Activated T-cell treated with anti-CD3 and anti-CD28 coated beads for 1 hour (primary cell): Measurements from ENCODE around the gene HLA-DQB2.

Experiments
- DNase-seq: peaks from one replicate; pipeline ENCODE4 v3.0.0-alpha.2; 2020; ENCODE audit warnings: low read depth

HLA-DQB2 gene

DNA sequence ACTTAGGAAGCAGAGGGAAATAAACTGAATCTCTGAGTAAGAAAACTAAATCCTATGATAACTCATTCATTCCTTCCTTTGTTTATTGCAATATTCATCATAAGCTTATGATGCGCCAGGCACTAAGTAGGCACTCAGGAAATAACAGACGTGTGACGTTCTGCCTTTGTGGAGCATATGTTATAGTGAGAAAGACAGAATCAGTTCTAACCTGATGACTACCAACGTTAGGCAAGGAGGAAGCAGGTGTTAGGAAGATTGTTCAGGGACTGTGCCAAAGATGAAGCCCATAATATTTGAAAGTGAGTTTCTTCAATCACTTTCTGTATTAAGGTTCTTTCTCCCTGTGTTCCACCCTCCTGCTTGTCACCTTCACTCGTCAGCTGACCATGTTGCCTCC is 18.6 kb downstream of the HLA-DQB2 start:
- DNase-seq = no peak

DNA sequence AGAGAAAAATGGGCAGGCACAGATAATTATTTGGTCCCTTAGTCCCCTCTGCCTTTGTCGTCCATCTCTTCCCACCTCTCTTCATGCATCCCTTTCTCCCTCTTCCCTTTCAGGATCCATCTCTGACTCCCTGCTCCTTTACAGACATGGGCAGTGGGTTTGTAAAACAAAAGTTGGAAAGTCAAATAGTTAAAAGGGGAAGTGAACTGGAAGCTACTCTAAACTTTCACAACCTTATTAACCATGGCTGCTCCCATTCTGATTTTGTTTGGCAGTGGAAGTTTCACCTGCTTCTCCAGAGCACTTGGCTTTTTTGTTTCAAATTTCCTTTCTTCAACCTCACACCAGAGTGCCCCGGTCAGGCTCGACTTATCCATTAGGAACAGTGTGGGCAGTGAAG is 21.0 kb downstream of the HLA-DQB2 start:
- no peak for DNase-seq

DNA sequence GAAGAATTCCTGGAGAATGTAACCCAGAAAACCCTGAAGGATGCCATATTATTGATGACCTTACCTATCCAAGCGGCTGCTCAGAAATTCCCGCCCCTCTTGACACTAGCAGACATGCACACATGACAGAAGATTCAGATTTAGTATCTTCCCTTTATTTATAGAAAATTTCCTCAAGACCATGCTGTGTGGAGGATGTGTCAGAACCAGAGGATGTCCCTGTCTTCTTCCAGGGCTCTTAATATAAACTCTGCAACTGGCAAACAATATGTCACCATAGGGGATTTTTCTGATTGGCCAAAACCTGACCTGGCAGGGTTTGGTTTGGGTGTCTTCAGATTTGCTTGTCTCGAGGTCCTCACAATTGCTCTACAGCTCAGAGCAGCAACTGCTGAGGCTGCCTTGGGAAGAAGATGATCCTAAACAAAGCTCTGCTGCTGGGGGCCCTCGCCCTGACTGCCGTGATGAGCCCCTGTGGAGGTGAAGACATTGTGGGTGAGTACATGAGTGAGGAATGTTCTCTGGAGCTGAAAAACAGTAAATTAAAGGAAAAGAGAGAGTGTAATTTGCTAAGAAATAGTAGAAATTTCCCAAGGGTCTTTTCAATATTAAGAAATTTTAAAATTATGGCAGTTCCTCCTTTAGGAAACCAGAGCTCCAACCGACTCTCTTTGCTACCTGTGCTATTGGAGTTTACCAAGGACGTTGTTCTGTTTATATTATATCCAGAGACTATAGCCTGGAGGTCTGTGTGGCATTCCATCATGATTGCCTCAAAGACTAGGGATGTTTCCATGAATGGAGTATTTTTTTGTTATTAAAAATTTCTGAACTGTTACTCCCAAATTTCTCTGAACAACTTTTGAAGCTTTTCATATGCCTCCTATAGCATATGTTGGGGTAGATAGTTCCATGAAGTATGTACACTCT is 22.0 kb downstream of the HLA-DQB2 start, which contains the start of gene HLA-DQA2:
Gene HLA-DQA2, plus strand, starts transcription at position 361 of the 930 bp plus-strand sequence. Its CDS starts 53 bp downstream, at position 414.
- DNase-seq = no peak

DNA sequence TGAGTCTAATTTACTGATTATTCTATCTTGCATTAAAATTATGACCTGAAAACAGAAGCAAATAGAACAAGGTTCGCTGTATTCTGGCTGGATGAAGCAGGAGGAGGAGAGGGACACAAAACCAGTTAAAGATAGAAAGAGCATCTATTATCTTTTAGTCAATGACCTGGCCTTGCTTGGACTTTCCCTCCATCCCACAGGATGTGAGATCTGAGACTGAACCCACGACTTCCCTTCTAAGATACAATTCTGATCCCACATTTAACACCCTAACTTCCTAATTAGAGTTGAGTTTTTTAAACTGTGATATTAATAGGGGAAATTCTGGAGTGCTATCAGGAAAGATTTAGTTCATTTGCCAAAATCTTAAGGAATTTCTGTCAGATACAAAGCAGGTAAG is 25.2 kb downstream of the HLA-DQB2 start:
- DNase-seq = no peak

GRCh38 chr6:32718879-32719278 is 44.5 kb downstream of the HLA-DQB2 start:
- DNase-seq = no peak

- no peak for DNase-seq
Measured at GRCh38 chr6:32716396-32716795, 46.9 kb downstream of the HLA-DQB2 start.

DNA sequence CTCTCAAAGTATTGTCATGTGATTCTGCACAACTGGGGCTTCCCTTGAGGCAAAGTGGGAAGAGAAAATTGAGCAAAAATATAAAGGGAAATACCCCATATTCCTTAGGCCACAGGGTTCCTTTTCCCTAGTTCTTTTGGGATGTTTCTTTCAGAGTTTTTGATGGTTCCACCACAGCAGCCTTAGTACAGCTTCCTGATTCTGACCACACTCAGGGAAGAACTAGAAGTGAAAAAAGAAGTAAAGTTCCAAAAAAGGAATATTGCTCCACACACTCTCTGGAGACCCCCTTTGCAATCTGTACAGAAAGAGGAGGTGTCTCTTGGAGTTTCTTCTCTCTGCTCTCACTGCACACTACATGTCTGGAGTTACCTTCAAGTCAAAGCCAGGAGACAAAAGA is 50.1 kb downstream of the HLA-DQB2 start:
- DNase-seq = no peak

GRCh38 chr6:32709625-32710024 is 53.7 kb downstream of the HLA-DQB2 start:
- no peak for DNase-seq
